Measurements from ENCODE around the gene PCARE. TPM values are rescaled to one million over a fixed set of nuclear protein-coding genes. Genes with fewer than 3 reads are reported as not detected.

Gene PCARE
- total RNA-seq, 4 donors from 2014 or later = not detected

DNA sequence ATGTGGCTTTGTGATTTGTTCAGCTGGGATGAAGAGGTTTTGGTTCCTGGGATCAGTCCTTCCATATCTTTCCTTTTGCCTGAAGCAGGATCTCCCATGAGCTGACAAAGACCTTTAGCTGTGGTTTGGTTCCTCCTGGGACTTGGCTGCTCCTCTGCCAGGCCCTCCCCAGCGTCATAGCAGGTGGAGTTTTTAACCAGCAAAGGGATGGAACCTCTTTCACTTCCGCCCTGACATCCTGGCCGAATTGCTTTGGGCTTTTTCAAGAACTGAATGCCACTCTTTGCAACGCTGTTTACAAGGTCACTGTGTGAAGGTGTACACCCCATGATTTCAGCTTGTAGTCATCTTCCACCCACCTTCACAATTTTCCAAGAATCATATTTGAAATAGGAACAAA lies 390 bp downstream of the PCARE start:
- no peak overlapping the region for H3K27ac ChIP-seq
- no peak for TF ChIP-seq POLR2A (IDR thresholded peaks at IDR 0.05)

DNA sequence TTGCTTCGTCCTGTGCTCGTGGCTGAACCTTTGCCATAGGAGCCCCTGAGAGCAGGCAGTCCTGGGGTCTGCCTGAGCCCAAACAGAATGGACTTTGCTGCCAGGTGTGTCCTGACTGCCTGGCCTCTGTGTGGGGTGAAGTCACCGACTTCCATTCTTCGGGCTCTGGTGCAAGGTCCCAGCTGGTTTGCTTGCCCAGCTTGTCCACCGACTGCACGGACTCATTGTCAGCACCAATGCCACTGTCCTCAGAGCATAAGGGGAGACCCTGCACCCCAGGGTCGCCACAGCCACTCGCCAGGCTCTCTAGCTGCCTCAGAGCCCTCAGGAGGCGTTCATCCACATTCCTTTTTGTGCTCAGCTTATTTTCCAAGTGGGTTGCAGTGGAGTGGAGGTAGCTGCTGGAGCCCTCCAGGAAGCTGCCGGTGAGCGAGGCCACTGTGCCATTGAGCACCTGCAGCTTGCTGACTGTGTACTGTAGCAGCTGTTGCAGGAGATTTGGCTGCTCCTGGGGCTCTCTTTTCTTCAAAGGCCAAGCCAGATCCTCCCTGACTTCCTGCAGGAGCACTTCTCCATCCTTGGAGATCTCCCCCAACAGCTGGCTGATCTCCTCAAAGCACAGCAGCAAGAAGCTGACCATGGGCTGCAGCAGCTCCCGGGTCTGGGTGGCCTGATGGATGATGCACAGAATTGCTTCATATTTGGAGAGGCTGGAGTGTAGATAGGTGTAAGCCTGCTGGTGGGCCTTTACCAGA lies 1.2 kb downstream of the PCARE start:
- H3K27ac ChIP-seq = no peak overlapping the region
- no peak for DNase-seq
- no peaks in the 10 kb centered on the region for H3K4me1 ChIP-seq
- no peaks in the 10 kb centered on the region for H3K9me3 ChIP-seq
- H3K4me3 ChIP-seq = no peak overlapping the region
- H3K27me3 ChIP-seq = no peaks in the 10 kb centered on the region
- TF ChIP-seq, protein P1, sequence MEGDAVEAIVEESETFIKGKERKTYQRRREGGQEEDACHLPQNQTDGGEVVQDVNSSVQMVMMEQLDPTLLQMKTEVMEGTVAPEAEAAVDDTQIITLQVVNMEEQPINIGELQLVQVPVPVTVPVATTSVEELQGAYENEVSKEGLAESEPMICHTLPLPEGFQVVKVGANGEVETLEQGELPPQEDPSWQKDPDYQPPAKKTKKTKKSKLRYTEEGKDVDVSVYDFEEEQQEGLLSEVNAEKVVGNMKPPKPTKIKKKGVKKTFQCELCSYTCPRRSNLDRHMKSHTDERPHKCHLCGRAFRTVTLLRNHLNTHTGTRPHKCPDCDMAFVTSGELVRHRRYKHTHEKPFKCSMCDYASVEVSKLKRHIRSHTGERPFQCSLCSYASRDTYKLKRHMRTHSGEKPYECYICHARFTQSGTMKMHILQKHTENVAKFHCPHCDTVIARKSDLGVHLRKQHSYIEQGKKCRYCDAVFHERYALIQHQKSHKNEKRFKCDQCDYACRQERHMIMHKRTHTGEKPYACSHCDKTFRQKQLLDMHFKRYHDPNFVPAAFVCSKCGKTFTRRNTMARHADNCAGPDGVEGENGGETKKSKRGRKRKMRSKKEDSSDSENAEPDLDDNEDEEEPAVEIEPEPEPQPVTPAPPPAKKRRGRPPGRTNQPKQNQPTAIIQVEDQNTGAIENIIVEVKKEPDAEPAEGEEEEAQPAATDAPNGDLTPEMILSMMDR (IDR thresholded peaks at IDR 0.05) = no peak
- TF ChIP-seq POLR2A (IDR thresholded peaks at IDR 0.05) = no peak
- no peaks in the 10 kb centered on the region for H3K36me3 ChIP-seq

More for the DNA sequence above, 390 bp downstream of the PCARE start:
- no peak overlapping the region for H3K4me3 ChIP-seq
- H3K36me3 ChIP-seq = no peaks in the 10 kb centered on the region
- no peaks in the 10 kb centered on the region for H3K27me3 ChIP-seq
- DNase-seq = no peak
- H3K4me1 ChIP-seq = no peaks in the 10 kb centered on the region
- no peaks in the 10 kb centered on the region for H3K9me3 ChIP-seq

DNA sequence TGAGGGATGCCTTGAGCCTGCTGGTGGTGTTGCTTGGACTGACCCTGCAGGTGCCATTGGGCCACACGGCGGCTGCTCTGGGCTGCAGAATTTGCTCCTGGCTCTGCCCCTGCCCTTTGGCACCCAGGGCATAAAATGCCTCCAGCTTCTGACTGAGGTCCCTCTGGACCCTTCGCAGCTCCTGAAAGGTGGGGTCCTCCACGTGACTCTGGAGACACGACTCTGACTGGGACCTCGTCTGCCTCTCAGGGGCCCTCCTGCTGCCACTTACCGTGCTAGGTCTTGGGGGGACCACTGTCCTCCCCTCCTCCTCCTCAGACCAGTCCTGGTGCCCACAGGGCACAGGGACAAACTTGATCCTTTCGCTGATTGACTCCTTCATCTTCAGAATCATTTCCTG lies 2.1 kb downstream of the PCARE start:
- H3K9me3 ChIP-seq = no peaks in the 10 kb centered on the region
- TF ChIP-seq POLR2A (IDR thresholded peaks at IDR 0.05) = no peak
- TF ChIP-seq, protein P1 (IDR thresholded peaks at IDR 0.05) = no peak
- H3K4me3 ChIP-seq = no peak overlapping the region
- H3K27ac ChIP-seq = no peak overlapping the region
- H3K4me1 ChIP-seq = no peaks in the 10 kb centered on the region
- no peak for DNase-seq
- no peaks in the 10 kb centered on the region for H3K27me3 ChIP-seq
- no peaks in the 10 kb centered on the region for H3K36me3 ChIP-seq

DNA sequence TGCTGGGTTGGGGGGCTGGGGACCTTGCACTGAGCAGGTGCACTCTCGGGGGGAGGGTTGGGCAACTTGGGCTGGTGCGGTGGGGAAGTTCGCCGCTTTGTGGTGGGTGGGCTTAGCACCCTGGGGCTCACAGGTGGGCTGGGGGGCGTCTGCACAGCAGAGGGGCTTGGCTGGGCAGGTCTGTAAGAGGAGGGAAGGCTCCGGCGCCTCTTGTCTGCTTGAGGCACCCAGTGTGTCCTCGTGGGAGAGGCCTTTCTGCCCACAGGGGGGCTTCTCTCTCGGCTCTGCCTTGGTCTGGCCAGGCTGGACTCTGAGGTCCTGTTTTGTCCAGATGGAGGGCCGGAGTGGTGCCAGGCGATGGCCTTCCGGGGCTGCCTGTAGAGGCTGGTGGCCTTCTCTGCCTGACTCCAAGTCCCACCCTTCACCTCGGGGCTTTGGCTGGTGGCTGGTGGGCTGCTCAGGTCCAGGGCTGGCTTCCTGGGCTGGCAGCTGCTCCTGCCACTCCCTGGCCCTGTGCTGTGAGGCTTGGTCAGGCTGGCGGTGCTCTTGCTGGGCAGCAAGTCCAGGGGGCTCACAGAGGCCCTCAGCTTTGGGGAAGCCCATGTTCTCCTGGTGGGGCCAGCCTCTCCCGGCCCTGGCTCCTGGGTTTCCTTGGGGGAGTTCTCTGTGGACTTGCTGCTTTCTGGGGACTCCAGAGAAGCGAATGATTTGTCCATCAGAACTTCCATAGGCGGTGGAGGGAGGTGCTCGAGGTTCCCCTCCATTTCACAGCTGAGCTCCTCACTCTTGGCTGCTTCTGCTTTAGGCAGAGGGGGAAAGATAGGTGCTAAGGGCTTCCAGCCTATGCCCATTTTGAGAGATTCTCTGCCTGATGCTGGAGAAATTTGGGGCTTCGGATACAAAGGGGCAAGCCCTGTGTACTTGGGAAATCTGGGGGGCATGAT lies 3.0 kb downstream of the PCARE start:
- Histone ChIP-seq H3K36me3 (no peaks in the 10 kb centered on the region), H3K27ac (no peak overlapping the region), H3K9me3 (no peaks in the 10 kb centered on the region), H3K4me1 (no peaks in the 10 kb centered on the region), H3K27me3 (no peaks in the 10 kb centered on the region), H3K4me3 (no peak overlapping the region)
- TF ChIP-seq, protein P1 (IDR thresholded peaks at IDR 0.05) = no peak
- TF ChIP-seq POLR2A (IDR thresholded peaks at IDR 0.05) = no peak
- DNase-seq = no peak

DNA sequence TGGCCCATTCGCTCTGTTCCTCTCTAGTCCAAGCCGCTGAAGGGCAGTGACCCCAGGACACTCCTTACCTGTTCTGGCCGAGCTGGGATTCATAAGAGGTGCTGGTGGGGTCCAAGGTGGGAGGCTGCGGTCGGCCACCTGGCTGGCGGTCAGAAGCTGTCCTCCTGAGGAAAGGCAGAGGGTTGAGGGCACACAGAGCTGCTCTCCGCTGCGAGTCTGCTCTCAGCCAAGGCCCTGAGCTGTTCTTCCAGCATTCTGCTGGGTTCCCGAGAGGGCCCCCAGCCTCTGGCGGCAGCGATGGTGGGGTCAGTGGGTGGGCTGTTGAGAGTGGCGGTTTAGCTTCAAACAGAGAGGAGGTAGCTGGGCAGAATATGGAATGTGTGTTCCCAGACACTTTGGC lies 3.8 kb downstream of the PCARE start:
- Histone ChIP-seq H3K4me1 (no peaks in the 10 kb centered on the region), H3K27ac (no peak overlapping the region), H3K9me3 (no peaks in the 10 kb centered on the region), H3K4me3 (no peak overlapping the region), H3K36me3 (no peaks in the 10 kb centered on the region), H3K27me3 (no peaks in the 10 kb centered on the region)
- TF ChIP-seq, protein P1 (IDR thresholded peaks at IDR 0.05) = no peak
- no peak for TF ChIP-seq POLR2A (IDR thresholded peaks at IDR 0.05)
- no peak for DNase-seq

DNA sequence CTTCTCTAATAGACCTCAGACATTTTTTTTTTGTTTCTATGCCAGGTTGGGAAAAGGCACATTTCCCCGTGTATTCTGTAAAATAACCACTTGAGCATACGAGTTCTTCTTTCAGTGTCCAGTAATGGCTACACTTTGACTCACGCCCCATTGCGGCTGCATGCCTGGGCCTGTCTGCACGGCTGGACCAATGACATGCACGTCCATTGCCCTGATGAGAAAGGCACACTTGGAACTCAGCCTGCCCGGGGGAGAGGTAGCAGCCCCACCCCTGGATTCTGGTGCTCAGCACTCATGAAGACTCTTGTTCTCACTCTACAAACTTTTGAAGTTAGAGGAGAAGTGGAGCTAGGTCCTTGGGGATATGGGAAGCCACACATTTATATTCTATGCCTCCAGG lies 5.8 kb downstream of the PCARE start:
- H3K27ac ChIP-seq = no peak overlapping the region
- H3K36me3 ChIP-seq = no peaks in the 10 kb centered on the region
- H3K4me3 ChIP-seq = no peak overlapping the region
- no peaks in the 10 kb centered on the region for H3K9me3 ChIP-seq
- TF ChIP-seq, protein P1 (IDR thresholded peaks at IDR 0.05) = no peak
- no peak for TF ChIP-seq POLR2A (IDR thresholded peaks at IDR 0.05)
- no peaks in the 10 kb centered on the region for H3K27me3 ChIP-seq
- no peaks in the 10 kb centered on the region for H3K4me1 ChIP-seq
- no peak for DNase-seq
